Nephron progenitor cell (in vitro differentiated cells): ENCODE results near the gene ZNF652.
"Not testable (repeated sequence)": the region's sequence is repeated elsewhere in the genome, so short reads cannot be mapped to it uniquely, and the experiment has no call there.

Experiments used
- DNase-seq: peaks from one replicate; pipeline ENCODE4 v3.0.0; 2021
- H3K27ac Mint-ChIP-seq: 2 replicates; pipeline ENCODE4 v1.8.0; 2021; ENCODE audit warnings: mild to moderate bottlenecking, moderate library complexity, mixed read lengths
- H3K27me3 Mint-ChIP-seq: 2 replicates; pipeline ENCODE4 v1.8.0; 2021; ENCODE audit warnings: mild to moderate bottlenecking, low read depth, mixed read lengths; ENCODE audit not compliant: poor library complexity
- H3K36me3 Mint-ChIP-seq: 2 replicates; pipeline ENCODE4 v1.8.0; 2021; ENCODE audit warnings: low read depth, mixed read lengths
- H3K4me1 Mint-ChIP-seq: 2 replicates; pipeline ENCODE4 v1.8.0; 2021; ENCODE audit warnings: mixed read lengths
- H3K4me3 Mint-ChIP-seq: 2 replicates; pipeline ENCODE4 v1.8.0; 2021; ENCODE audit warnings: mild to moderate bottlenecking, moderate library complexity, mixed read lengths
- H3K9me3 Mint-ChIP-seq: 2 replicates; pipeline ENCODE4 v1.8.0; 2021; ENCODE audit warnings: mild to moderate bottlenecking, moderate library complexity, mixed read lengths
- CTCF ChIP-seq: fragments of 200-600 bp; sonication (generic); IDR thresholded peaks from 2 replicates; pipeline ENCODE4 v1.5.0; 2021; ENCODE audit warnings: antibody characterized with exemption

The ZNF652 gene

GRCh38 chr17:49278076-49278475 lies 84.0 kb downstream of the ZNF652 start:
- Mint-ChIP-seq H3K4me3 (no peak overlapping the region), H3K36me3 (peaks cover 6% of the 10 kb centered on the region), H3K27me3 (peaks cover 10% of the 10 kb centered on the region), H3K4me1 (peaks cover 9% of the 10 kb centered on the region), H3K27ac (no peak overlapping the region), H3K9me3 (peaks cover 18% of the 10 kb centered on the region)
- no peak for TF ChIP-seq CTCF
- no peak for DNase-seq

- Mint-ChIP-seq H3K36me3 (peaks cover 6% of the 10 kb centered on the region), H3K4me3 (no peak overlapping the region), H3K27ac (no peak overlapping the region), H3K4me1 (peaks cover 9% of the 10 kb centered on the region), H3K9me3 (peaks cover 18% of the 10 kb centered on the region), H3K27me3 (peaks cover 10% of the 10 kb centered on the region)
- no peak for TF ChIP-seq CTCF
- DNase-seq = no peak
These were observed 84.4 kb downstream of the ZNF652 start for GRCh38 chr17:49277638-49278037.

DNA sequence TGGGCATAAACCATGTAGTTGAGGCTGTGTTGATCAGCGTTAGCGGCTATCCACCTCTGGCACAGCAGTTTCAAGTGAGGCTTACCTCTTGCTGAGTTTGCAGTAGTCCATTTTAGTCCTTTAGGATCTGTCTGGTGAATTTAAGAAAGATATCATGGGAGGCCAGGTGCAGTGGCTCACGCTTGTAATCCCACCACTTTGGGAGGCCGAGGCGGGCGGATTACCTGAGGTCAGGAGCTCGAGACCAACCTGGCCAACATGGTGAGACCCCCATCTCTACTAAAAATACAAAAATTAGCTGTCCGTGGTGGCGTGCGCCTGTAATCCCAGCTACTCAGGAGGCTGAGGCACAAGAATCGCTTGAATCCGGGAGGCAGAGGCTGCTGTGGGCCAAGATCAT lies 86.1 kb downstream of the ZNF652 start:
- H3K9me3 Mint-ChIP-seq = peaks cover 10% of the 10 kb centered on the region
- not testable (repeated sequence) for H3K4me3 Mint-ChIP-seq, H3K4me1 Mint-ChIP-seq, DNase-seq, H3K36me3 Mint-ChIP-seq, H3K27ac Mint-ChIP-seq
- peaks cover 10% of the 10 kb centered on the region for H3K27me3 Mint-ChIP-seq

- Mint-ChIP-seq H3K9me3 (no peaks in the 10 kb centered on the region), H3K36me3 (no peaks in the 10 kb centered on the region), H3K4me3 (no peak overlapping the region), H3K4me1 (peaks cover 23% of the 10 kb centered on the region), H3K27ac (peak overlapping the region; percentile 91), H3K27me3 (peaks cover 4% of the 10 kb centered on the region)
- no peak for TF ChIP-seq CTCF
- no peak for DNase-seq
These were observed 92.7 kb downstream of the ZNF652 start for GRCh38 chr17:49269356-49269755.

DNA sequence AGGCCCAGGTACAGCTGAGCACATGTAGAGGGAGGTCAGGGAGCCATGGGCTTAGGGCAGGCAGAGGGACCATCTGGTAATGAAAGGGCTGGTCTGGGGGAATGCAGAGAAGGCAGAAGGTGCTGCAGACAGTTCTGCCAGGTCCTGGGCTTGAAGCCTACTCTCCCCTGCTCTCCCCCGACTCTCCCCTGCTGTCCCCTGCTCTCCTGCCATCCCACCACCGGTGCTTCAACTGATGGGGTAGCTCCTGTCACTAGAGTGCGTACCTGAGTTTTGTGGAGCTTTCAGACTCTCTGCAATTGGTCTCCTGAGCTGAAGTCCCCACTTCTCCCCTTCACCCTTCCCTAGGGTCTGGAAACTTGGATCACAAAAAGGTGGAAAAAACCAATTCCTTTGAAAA lies 94.1 kb downstream of the ZNF652 start:
- Mint-ChIP-seq H3K36me3 (no peaks in the 10 kb centered on the region), H3K4me1 (peaks cover 32% of the 10 kb centered on the region), H3K9me3 (no peaks in the 10 kb centered on the region), H3K27me3 (peaks cover 7% of the 10 kb centered on the region), H3K27ac (no peak overlapping the region), H3K4me3 (no peak overlapping the region)
- no peak for TF ChIP-seq CTCF
- no peak for DNase-seq

GRCh38 chr17:49266233-49266632 lies 95.8 kb downstream of the ZNF652 start:
- Mint-ChIP-seq H3K9me3 (no peaks in the 10 kb centered on the region), H3K27me3 (peaks cover 12% of the 10 kb centered on the region), H3K27ac (no peak overlapping the region), H3K4me3 (no peak overlapping the region), H3K4me1 (peaks cover 34% of the 10 kb centered on the region), H3K36me3 (no peaks in the 10 kb centered on the region)
- TF ChIP-seq CTCF = no peak
- DNase-seq = no peak

- H3K9me3 Mint-ChIP-seq, H3K36me3 Mint-ChIP-seq, DNase-seq, H3K27ac Mint-ChIP-seq: not testable (repeated sequence)
- Mint-ChIP-seq H3K27me3 (peaks cover 32% of the 10 kb centered on the region), H3K4me3 (peak overlapping the region; percentile 80), H3K4me1 (peaks cover 35% of the 10 kb centered on the region)
These were observed 100.5 kb downstream of the ZNF652 start for GRCh38 chr17:49261540-49261939.
